OCI-LY3 (cell line): ENCODE data around the gene VWA3B.

Experiments
- H2AFZ ChIP-seq: fragments of 200-600, 300-600 bp; shearing (Covaris generic); 2 replicates; pipeline ENCODE4 v1.6.0; 2014; ENCODE audit warnings: antibody characterized with exemption, low read depth, low read length
- H3K27ac ChIP-seq: fragments of 200-600, 300-600 bp; sonication (generic); 2 replicates; pipeline ENCODE4 v1.5.1; 2014; ENCODE audit warnings: mild to moderate bottlenecking, low read length, moderate library complexity, mixed read lengths
- H3K27me3 ChIP-seq: fragments of 200-600, 300-600 bp; sonication (generic); 2 replicates; pipeline ENCODE4 v1.6.1; 2014; ENCODE audit warnings: low read depth, low read length, mixed read lengths
- H3K36me3 ChIP-seq: fragments of 200-600, 300-600 bp; sonication (generic); replicated peaks from 2 replicates; pipeline ENCODE3; 2014; ENCODE audit warnings: low read depth, low read length, mixed read lengths
- H3K4me1 ChIP-seq: fragments of 300-600, 200-600 bp; sonication (generic); 2 replicates; pipeline ENCODE4 v1.6.1; 2014; ENCODE audit warnings: low read length, mixed read lengths
- H3K4me2 ChIP-seq: fragments of 200-600, 300-600 bp; sonication (generic); 2 replicates; pipeline ENCODE4 v1.6.1; 2014; ENCODE audit warnings: low read length, mixed read lengths
- H3K4me3 ChIP-seq: fragments of 300-600, 200-600 bp; sonication (generic); 2 replicates; pipeline ENCODE4 v1.5.1; 2014; ENCODE audit warnings: antibody characterized with exemption, mild to moderate bottlenecking, low read length, moderate library complexity
- H3K79me2 ChIP-seq: fragments of 300-600, 200-600 bp; shearing (Covaris generic); 2 replicates; pipeline ENCODE4 v1.6.1; 2014; ENCODE audit warnings: mild to moderate bottlenecking, low read length, mixed read lengths
- H3K9ac ChIP-seq: fragments of 300-600, 200-600 bp; shearing (Covaris generic); 2 replicates; pipeline ENCODE4 v1.6.0; 2014; ENCODE audit warnings: mild to moderate bottlenecking, low read length, moderate library complexity
- H3K9me3 ChIP-seq: fragments of 200-600, 300-600 bp; shearing (Covaris generic); 2 replicates; pipeline ENCODE4 v1.6.1; 2014; ENCODE audit warnings: low read length, mixed read lengths; ENCODE audit not compliant: insufficient read depth
- H4K20me1 ChIP-seq: fragments of 200-600, 300-600 bp; sonication (generic); 2 replicates; pipeline ENCODE4 v1.6.1; 2016; ENCODE audit warnings: low read length, mixed read lengths; ENCODE audit not compliant: insufficient read depth
- CTCF ChIP-seq: fragments of 200-600, 300-600 bp; sonication (generic); IDR thresholded peaks from 2 replicates; pipeline ENCODE4 v1.5.1; 2014; ENCODE audit warnings: antibody characterized with exemption, low read length, low read depth
- EZH2phosphoT487 ChIP-seq: fragments of 200-600 bp; shearing (Covaris generic); IDR thresholded peaks from 2 replicates; pipeline ENCODE4 v1.6.1; 2018; ENCODE audit warnings: antibody characterized with exemption, mixed run types, low read depth

The VWA3B gene

GRCh38 chr2:98156304-98156703 lies 69.3 kb downstream of the VWA3B start:
- no peaks in the 10 kb centered on the region for H3K36me3 ChIP-seq
- H3K9me3 ChIP-seq = no peaks in the 10 kb centered on the region
- no peak for TF ChIP-seq CTCF
- TF ChIP-seq EZH2phosphoT487 = no peak
- H3K4me3 ChIP-seq = no peak overlapping the region
- H3K9ac ChIP-seq = no peak overlapping the region
- H3K79me2 ChIP-seq = no peaks in the 10 kb centered on the region
- H3K27ac ChIP-seq = no peak overlapping the region
- H3K4me2 ChIP-seq = no peak overlapping the region
- peaks cover 7% of the 10 kb centered on the region for H3K4me1 ChIP-seq
- no peaks in the 10 kb centered on the region for H3K27me3 ChIP-seq
- H4K20me1 ChIP-seq = no peaks in the 10 kb centered on the region
- no peak overlapping the region for H2AFZ ChIP-seq

GRCh38 chr2:98157557-98157956 lies 70.6 kb downstream of the VWA3B start:
- no peaks in the 10 kb centered on the region for H4K20me1 ChIP-seq
- H3K9me3 ChIP-seq = no peaks in the 10 kb centered on the region
- H3K27ac ChIP-seq = no peak overlapping the region
- peak overlapping the region; percentile 46; the same call in 1 of the 2 replicates for H3K4me2 ChIP-seq
- TF ChIP-seq CTCF = peak; percentile 76
- TF ChIP-seq EZH2phosphoT487 = no peak
- H3K27me3 ChIP-seq = no peaks in the 10 kb centered on the region
- H3K4me1 ChIP-seq = peaks cover 7% of the 10 kb centered on the region
- H3K36me3 ChIP-seq = no peaks in the 10 kb centered on the region
- H2AFZ ChIP-seq = peak overlapping the region; percentile 34; the same call in 1 of the 2 replicates
- H3K9ac ChIP-seq = no peak overlapping the region
- no peaks in the 10 kb centered on the region for H3K79me2 ChIP-seq
- H3K4me3 ChIP-seq = peak overlapping the region; percentile 7; the same call in 1 of the 2 replicates

GRCh38 chr2:98158305-98158704 lies 71.3 kb downstream of the VWA3B start:
- Histone ChIP-seq H3K27ac (no peak overlapping the region), H3K79me2 (no peaks in the 10 kb centered on the region), H3K27me3 (no peaks in the 10 kb centered on the region), H3K4me2 (no peak overlapping the region), H3K36me3 (no peaks in the 10 kb centered on the region), H3K4me3 (no peak overlapping the region), H3K9ac (no peak overlapping the region), H3K4me1 (peaks cover 7% of the 10 kb centered on the region), H2AFZ (no peak overlapping the region), H3K9me3 (no peaks in the 10 kb centered on the region), H4K20me1 (no peaks in the 10 kb centered on the region)
- no peak for TF ChIP-seq CTCF
- TF ChIP-seq EZH2phosphoT487 = no peak

GRCh38 chr2:98160554-98160953 lies 73.6 kb downstream of the VWA3B start:
- no peaks in the 10 kb centered on the region for H4K20me1 ChIP-seq
- no peak overlapping the region for H3K4me3 ChIP-seq
- no peak overlapping the region for H3K27ac ChIP-seq
- H3K27me3 ChIP-seq = no peaks in the 10 kb centered on the region
- no peaks in the 10 kb centered on the region for H3K36me3 ChIP-seq
- H2AFZ ChIP-seq = no peak overlapping the region
- H3K4me1 ChIP-seq = peaks cover 7% of the 10 kb centered on the region
- H3K4me2 ChIP-seq = no peak overlapping the region
- no peaks in the 10 kb centered on the region for H3K79me2 ChIP-seq
- no peak for TF ChIP-seq CTCF
- no peaks in the 10 kb centered on the region for H3K9me3 ChIP-seq
- no peak overlapping the region for H3K9ac ChIP-seq
